NB4 (cell line): ENCODE measurements around the gene GRPR.

ENCODE experiments used
- CTCF ChIP-seq: IDR thresholded peaks from one replicate; pipeline ENCODE4 v1.5.1; 2012; ENCODE audit warnings: low read depth, low read length
- MYC ChIP-seq: IDR thresholded peaks from 2 replicates; pipeline ENCODE4 v1.6.1; 2011; ENCODE audit warnings: low read depth, low read length
- POLR2A ChIP-seq: IDR thresholded peaks from 2 replicates; pipeline ENCODE4 v1.6.1; 2011; ENCODE audit warnings: mild to moderate bottlenecking; ENCODE audit not compliant: insufficient read length; ENCODE audit errors: extremely low read depth

- TF ChIP-seq CTCF (no peak), POLR2A (no peak), MYC (no peak)
Measured at GRCh38 chrX:16155581-16156096, 32.3 kb downstream of the GRPR start.
